ENCODE measurements around the gene TRIO.

The TRIO gene

GRCh38 chr5:14108170-14108996 is 34.8 kb upstream of the TRIO start (continued):
- TF ChIP-seq ZNF518A (tag by site-specific recombination; conservative IDR thresholded peaks at IDR 0.05; ENCODE audit: low read depth) (peak; percentile 35), OVOL3 (tag by site-specific recombination; IDR thresholded peaks at IDR 0.05) (no peak), ZBTB8A (tag by site-specific recombination; IDR thresholded peaks at IDR 0.05) (0 out of 2 replicates have a peak, but pooled peaks have one; percentile 20), YY1 (tag by site-specific recombination; IDR thresholded peaks at IDR 0.05) (no peak), ZBTB10 (tag by site-specific recombination; IDR thresholded peaks at IDR 0.05) (no peak), ZNF155 (tag by site-specific recombination; IDR thresholded peaks at IDR 0.05) (no peak), ZXDB (tag by site-specific recombination; IDR thresholded peaks at IDR 0.05) (peak; percentile 34; the same call in 1 of the 2 replicates), ZEB2 (tag by site-specific recombination; IDR thresholded peaks at IDR 0.05) (peak; percentile 29; the same call in 1 of the 2 replicates), PATZ1 (tag by site-specific recombination; IDR thresholded peaks at IDR 0.05) (peak; percentile 64; the same call in 1 of the 2 replicates), YY2 (tag by site-specific recombination; IDR thresholded peaks at IDR 0.05) (no peak), ZBTB44 (tag by site-specific recombination; IDR thresholded peaks at IDR 0.05) (0 out of 2 replicates have a peak, but pooled peaks have one; percentile 16), ZFP37 (tag by site-specific recombination; IDR thresholded peaks at IDR 0.05) (peak; percentile 65; the same call in 1 of the 2 replicates), ZSCAN30 (tag by site-specific recombination; IDR thresholded peaks at IDR 0.05) (peak; percentile 20; the same call in 1 of the 2 replicates), ZNF837 (tag by site-specific recombination; IDR thresholded peaks at IDR 0.05) (no peak), ZNF529 (tag by site-specific recombination; IDR thresholded peaks at IDR 0.05; ENCODE audit: insufficient replicate concordance) (peak; percentile 17), ZNF335 (tag by site-specific recombination; conservative IDR thresholded peaks at IDR 0.05) (peak; percentile 60), ZBTB48 (tag by site-specific recombination; IDR thresholded peaks at IDR 0.05) (no peak)
- TF ChIP-seq, protein P1, sequence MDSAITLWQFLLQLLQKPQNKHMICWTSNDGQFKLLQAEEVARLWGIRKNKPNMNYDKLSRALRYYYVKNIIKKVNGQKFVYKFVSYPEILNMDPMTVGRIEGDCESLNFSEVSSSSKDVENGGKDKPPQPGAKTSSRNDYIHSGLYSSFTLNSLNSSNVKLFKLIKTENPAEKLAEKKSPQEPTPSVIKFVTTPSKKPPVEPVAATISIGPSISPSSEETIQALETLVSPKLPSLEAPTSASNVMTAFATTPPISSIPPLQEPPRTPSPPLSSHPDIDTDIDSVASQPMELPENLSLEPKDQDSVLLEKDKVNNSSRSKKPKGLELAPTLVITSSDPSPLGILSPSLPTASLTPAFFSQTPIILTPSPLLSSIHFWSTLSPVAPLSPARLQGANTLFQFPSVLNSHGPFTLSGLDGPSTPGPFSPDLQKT (IDR thresholded peaks at IDR 0.05; ENCODE audit: borderline replicate concordance, low read depth, low read length) = no peak
- TF ChIP-seq, protein P2, sequence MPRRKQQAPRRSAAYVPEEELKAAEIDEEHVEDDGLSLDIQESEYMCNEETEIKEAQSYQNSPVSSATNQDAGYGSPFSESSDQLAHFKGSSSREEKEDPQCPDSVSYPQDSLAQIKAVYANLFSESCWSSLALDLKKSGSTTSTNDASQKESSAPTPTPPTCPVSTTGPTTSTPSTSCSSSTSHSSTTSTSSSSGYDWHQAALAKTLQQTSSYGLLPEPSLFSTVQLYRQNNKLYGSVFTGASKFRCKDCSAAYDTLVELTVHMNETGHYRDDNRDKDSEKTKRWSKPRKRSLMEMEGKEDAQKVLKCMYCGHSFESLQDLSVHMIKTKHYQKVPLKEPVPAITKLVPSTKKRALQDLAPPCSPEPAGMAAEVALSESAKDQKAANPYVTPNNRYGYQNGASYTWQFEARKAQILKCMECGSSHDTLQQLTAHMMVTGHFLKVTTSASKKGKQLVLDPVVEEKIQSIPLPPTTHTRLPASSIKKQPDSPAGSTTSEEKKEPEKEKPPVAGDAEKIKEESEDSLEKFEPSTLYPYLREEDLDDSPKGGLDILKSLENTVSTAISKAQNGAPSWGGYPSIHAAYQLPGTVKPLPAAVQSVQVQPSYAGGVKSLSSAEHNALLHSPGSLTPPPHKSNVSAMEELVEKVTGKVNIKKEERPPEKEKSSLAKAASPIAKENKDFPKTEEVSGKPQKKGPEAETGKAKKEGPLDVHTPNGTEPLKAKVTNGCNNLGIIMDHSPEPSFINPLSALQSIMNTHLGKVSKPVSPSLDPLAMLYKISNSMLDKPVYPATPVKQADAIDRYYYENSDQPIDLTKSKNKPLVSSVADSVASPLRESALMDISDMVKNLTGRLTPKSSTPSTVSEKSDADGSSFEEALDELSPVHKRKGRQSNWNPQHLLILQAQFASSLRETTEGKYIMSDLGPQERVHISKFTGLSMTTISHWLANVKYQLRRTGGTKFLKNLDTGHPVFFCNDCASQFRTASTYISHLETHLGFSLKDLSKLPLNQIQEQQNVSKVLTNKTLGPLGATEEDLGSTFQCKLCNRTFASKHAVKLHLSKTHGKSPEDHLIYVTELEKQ (tag by site-specific recombination; IDR thresholded peaks at IDR 0.05; ENCODE audit: borderline replicate concordance) = no peak
- TF ChIP-seq, protein P3, sequence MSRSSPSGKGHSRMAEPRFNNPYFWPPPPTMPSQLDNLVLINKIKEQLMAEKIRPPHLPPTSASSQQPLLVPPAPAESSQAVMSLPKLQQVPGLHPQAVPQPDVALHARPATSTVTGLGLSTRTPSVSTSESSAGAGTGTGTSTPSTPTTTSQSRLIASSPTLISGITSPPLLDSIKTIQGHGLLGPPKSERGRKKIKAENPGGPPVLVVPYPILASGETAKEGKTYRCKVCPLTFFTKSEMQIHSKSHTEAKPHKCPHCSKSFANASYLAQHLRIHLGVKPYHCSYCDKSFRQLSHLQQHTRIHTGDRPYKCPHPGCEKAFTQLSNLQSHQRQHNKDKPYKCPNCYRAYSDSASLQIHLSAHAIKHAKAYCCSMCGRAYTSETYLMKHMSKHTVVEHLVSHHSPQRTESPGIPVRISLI (tag by site-specific recombination; IDR thresholded peaks at IDR 0.05) = 0 out of 2 replicates have a peak, but pooled peaks have one; percentile 33
